NOMO-1 treated with dmso at 0.1 percent for 144 hours (cell line): ENCODE measurements around the gene PHLDA3.
"Not testable (repeated sequence)": the region's sequence is repeated elsewhere in the genome, so short reads cannot be mapped to it uniquely, and the experiment has no call there.

Experiments used
- DNase-seq: peaks from one replicate; lab custom pipeline; 2025; ENCODE audit not compliant: unreplicated experiment; lab: John Stamatoyannopoulos, UW

Gene PHLDA3

GRCh38 chr1:201503397-201504176, 34.6 kb upstream of the PHLDA3 start:
- no peak for DNase-seq

- no peak for DNase-seq
Observed at GRCh38 chr1:201502511-201502857, 33.5 kb upstream of the PHLDA3 start.

GRCh38 chr1:201501812-201502510, 33.0 kb upstream of the PHLDA3 start:
- no peak for DNase-seq

GRCh38 chr1:201501144-201501543, 32.2 kb upstream of the PHLDA3 start:
- DNase-seq = no peak

GRCh38 chr1:201500670-201501120, 31.7 kb upstream of the PHLDA3 start:
- DNase-seq = no peak

GRCh38 chr1:201499795-201500669, 31.0 kb upstream of the PHLDA3 start:
- DNase-seq = no peak

GRCh38 chr1:201499191-201499590, 30.2 kb upstream of the PHLDA3 start:
- no peak for DNase-seq

GRCh38 chr1:201498621-201499020, 29.6 kb upstream of the PHLDA3 start:
- no peak for DNase-seq

GRCh38 chr1:201497935-201498509, 29.0 kb upstream of the PHLDA3 start:
- DNase-seq = no peak

- DNase-seq = no peak
Observed at GRCh38 chr1:201496296-201496690, 27.3 kb upstream of the PHLDA3 start.

GRCh38 chr1:201495551-201496295, 26.7 kb upstream of the PHLDA3 start:
- no peak for DNase-seq

GRCh38 chr1:201493757-201494617, 25.0 kb upstream of the PHLDA3 start:
- no peak for DNase-seq

GRCh38 chr1:201493026-201493656, 24.2 kb upstream of the PHLDA3 start:
- DNase-seq = not testable (repeated sequence)

GRCh38 chr1:201491896-201492511, 23.0 kb upstream of the PHLDA3 start:
- DNase-seq = no peak

- DNase-seq = no peak
Observed at GRCh38 chr1:201490708-201491131, 21.7 kb upstream of the PHLDA3 start.

- peak; percentile 12 for DNase-seq
Observed at GRCh38 chr1:201489643-201490261, 20.8 kb upstream of the PHLDA3 start.

GRCh38 chr1:201488830-201489589, 20.0 kb upstream of the PHLDA3 start:
- no peak for DNase-seq
